ENCODE data around the gene SPOP. TPM values are rescaled to one million over a fixed set of nuclear protein-coding genes. Genes with fewer than 3 reads are reported as not detected.

The SPOP gene
- total RNA-seq, 1 experiment from 2014 or later, result 53.4 TPM

- H3K27me3 ChIP-seq (replicated peaks; ENCODE audit: insufficient read depth, low read depth, low read length, poor library complexity), result no peaks in the 10 kb centered on the region
- no peaks in the 10 kb centered on the region for H3K9me3 ChIP-seq (ENCODE audit: low read depth, low read length, poor library complexity, severe bottlenecking)
- H3K36me3 ChIP-seq (ENCODE audit: insufficient read depth, low read length, poor library complexity, severe bottlenecking), result peaks cover 11% of the 10 kb centered on the region
- no peak for DNase-seq (ENCODE audit: low spot score)
- TF ChIP-seq EZH2 (IDR thresholded peaks at IDR 0.05; ENCODE audit: borderline replicate concordance, low read depth, low read length, poor library complexity, severe bottlenecking), result no peak
- TF ChIP-seq, protein P1, sequence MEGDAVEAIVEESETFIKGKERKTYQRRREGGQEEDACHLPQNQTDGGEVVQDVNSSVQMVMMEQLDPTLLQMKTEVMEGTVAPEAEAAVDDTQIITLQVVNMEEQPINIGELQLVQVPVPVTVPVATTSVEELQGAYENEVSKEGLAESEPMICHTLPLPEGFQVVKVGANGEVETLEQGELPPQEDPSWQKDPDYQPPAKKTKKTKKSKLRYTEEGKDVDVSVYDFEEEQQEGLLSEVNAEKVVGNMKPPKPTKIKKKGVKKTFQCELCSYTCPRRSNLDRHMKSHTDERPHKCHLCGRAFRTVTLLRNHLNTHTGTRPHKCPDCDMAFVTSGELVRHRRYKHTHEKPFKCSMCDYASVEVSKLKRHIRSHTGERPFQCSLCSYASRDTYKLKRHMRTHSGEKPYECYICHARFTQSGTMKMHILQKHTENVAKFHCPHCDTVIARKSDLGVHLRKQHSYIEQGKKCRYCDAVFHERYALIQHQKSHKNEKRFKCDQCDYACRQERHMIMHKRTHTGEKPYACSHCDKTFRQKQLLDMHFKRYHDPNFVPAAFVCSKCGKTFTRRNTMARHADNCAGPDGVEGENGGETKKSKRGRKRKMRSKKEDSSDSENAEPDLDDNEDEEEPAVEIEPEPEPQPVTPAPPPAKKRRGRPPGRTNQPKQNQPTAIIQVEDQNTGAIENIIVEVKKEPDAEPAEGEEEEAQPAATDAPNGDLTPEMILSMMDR (conservative IDR thresholded peaks at IDR 0.05; ENCODE audit: low read depth, low read length), result no peak
- no peak overlapping the region for H3K27ac ChIP-seq (ENCODE audit: low read depth, low read length, poor library complexity, severe bottlenecking)
- CTCF ChIA-PET, result interaction anchor here (0.6 kb wide), 1 partner anchor 287 kb away, joined by 3 read pairs; no protein-coding TSS in a partner anchor
- H3K4me1 ChIP-seq (ENCODE audit: insufficient read depth, low read length, poor library complexity, severe bottlenecking), result peaks cover 12% of the 10 kb centered on the region
- POLR2A ChIA-PET (ENCODE audit: low non-redundant PET), result no interaction called here
- BruUV-seq (replicated peaks), result no TSS peak
- intact Hi-C loops (cut with micrococcal nuclease; ENCODE audit: unreplicated experiment), result no loop called here
- H3K4me3 ChIP-seq (ENCODE audit: low read depth, low read length, poor library complexity, severe bottlenecking), result no peak overlapping the region
Observed at GRCh38 chr17:49624896-49625295, 53.0 kb downstream of the SPOP start.

- Histone ChIP-seq H3K27me3 (replicated peaks; ENCODE audit: insufficient read depth, low read depth, low read length, poor library complexity) (no peaks in the 10 kb centered on the region), H3K9me3 (ENCODE audit: low read depth, low read length, poor library complexity, severe bottlenecking) (no peaks in the 10 kb centered on the region), H3K36me3 (ENCODE audit: insufficient read depth, low read length, poor library complexity, severe bottlenecking) (peaks cover 22% of the 10 kb centered on the region), H3K4me3 (ENCODE audit: low read depth, low read length, poor library complexity, severe bottlenecking) (no peak overlapping the region), H3K4me1 (ENCODE audit: insufficient read depth, low read length, poor library complexity, severe bottlenecking) (peaks cover 2% of the 10 kb centered on the region), H3K27ac (ENCODE audit: low read depth, low read length, poor library complexity, severe bottlenecking) (no peak overlapping the region)
- ChIA-PET POLR2A (ENCODE audit: low non-redundant PET) (no interaction called here), CTCF (interaction anchor here (0.6 kb wide), 1 partner anchor 174 kb away, joined by 3 read pairs; no protein-coding TSS in a partner anchor)
- TF ChIP-seq EZH2 (IDR thresholded peaks at IDR 0.05; ENCODE audit: borderline replicate concordance, low read depth, low read length, poor library complexity, severe bottlenecking), result no peak
- TF ChIP-seq, protein P1 (conservative IDR thresholded peaks at IDR 0.05; ENCODE audit: low read depth, low read length), result no peak
- intact Hi-C loops (cut with micrococcal nuclease; ENCODE audit: unreplicated experiment), result no loop called here
- BruUV-seq (replicated peaks), result no TSS peak
- no peak for DNase-seq (ENCODE audit: low spot score)
Observed at GRCh38 chr17:49621946-49622529, 55.9 kb downstream of the SPOP start.

DNA sequence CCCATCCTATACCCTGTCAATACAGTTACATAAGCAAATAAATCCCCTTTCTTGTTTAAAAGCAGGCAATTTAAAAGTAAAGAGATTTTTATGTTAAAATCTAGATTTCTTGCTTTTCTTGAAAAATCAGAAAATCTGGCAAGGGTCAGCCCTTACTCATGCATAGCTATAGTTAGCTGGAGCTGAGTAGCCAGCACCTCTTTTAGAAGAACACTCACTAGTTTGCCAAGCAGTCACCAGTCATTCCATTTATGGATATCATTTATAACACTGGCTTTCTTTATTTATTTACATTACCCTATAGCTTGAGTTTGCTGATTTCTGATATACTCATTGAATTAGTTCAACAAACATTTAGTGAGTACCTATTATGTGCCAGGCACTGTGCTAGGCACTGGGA is 56.5 kb downstream of the SPOP start:
- H3K4me3 ChIP-seq (ENCODE audit: low read depth, low read length, poor library complexity, severe bottlenecking), result no peak overlapping the region
- no peaks in the 10 kb centered on the region for H3K27me3 ChIP-seq (replicated peaks; ENCODE audit: insufficient read depth, low read depth, low read length, poor library complexity)
- no peaks in the 10 kb centered on the region for H3K9me3 ChIP-seq (ENCODE audit: low read depth, low read length, poor library complexity, severe bottlenecking)
- CTCF ChIA-PET, result no interaction called here
- no TSS peak for BruUV-seq (replicated peaks)
- H3K27ac ChIP-seq (ENCODE audit: low read depth, low read length, poor library complexity, severe bottlenecking), result no peak overlapping the region
- intact Hi-C loops (cut with micrococcal nuclease; ENCODE audit: unreplicated experiment), result no loop called here
- peaks cover 22% of the 10 kb centered on the region for H3K36me3 ChIP-seq (ENCODE audit: insufficient read depth, low read length, poor library complexity, severe bottlenecking)
- TF ChIP-seq, protein P1 (conservative IDR thresholded peaks at IDR 0.05; ENCODE audit: low read depth, low read length), result no peak
- TF ChIP-seq EZH2 (IDR thresholded peaks at IDR 0.05; ENCODE audit: borderline replicate concordance, low read depth, low read length, poor library complexity, severe bottlenecking), result no peak
- POLR2A ChIA-PET (ENCODE audit: low non-redundant PET), result no interaction called here
- DNase-seq (ENCODE audit: low spot score), result no peak
- peaks cover 2% of the 10 kb centered on the region for H3K4me1 ChIP-seq (ENCODE audit: insufficient read depth, low read length, poor library complexity, severe bottlenecking)

Measured in A673 (cell line).